Hematopoietic multipotent progenitor cell treated with erythropoietin and hydrocortisone succinate and interleukin-3 and kit ligand, for 17 days (in vitro differentiated cells): Measurements from ENCODE around the gene CALHM3.
"Not testable (repeated sequence)": the region's sequence is repeated elsewhere in the genome, so short reads cannot be mapped to it uniquely, and the experiment has no call there.

Source experiments
- DNase-seq: peaks from one replicate; pipeline ENCODE4 v3.0.0-alpha.2; 2015; ENCODE audit warnings: low spot score

The CALHM3 gene, protein sequence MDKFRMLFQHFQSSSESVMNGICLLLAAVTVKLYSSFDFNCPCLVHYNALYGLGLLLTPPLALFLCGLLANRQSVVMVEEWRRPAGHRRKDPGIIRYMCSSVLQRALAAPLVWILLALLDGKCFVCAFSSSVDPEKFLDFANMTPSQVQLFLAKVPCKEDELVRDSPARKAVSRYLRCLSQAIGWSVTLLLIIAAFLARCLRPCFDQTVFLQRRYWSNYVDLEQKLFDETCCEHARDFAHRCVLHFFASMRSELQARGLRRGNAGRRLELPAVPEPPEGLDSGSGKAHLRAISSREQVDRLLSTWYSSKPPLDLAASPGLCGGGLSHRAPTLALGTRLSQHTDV

DNA sequence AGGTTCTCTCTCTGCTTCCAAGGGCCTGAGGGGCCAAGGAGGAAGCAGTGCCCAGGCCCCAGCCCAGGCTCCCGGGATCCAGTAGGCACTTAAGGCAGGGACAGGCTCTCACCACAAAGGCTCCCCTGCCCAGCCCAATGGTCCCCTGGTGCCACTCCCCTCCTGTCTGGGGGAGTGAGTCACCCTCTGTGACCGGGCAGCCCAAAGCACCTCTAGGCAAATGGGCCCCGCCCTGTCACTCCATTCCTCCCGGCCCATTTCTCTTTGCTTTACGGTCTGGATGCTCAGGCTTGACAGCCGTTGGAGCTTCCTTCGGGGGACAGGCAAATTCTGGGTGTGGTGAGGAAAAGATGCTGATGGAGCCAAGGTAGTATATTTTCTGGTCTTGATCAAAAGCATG is at the start of gene CALHM3:
Gene CALHM3 (minus strand): TSS at position 106 of the 400 bp plus-strand sequence. CDS start 208 bp downstream, outside the sequence.
- no peak for DNase-seq

DNA sequence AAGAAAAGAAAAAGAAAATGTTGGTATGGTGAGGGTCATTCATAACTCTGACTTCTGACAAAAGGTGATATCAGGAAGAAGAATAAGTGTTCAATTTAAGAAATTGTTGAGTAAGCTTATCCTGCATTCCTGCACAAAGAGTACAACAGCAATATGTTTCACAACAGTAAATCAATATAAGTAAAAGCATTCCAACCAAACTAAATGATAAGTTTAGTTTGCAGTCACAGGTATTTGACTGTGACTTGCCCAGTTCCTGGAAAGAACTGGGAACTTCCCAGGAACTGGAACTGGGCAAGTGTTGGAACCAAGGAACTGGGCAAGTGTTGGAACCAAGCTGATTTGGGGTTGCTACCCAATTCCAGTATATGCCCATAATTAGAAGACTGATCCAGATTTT is 49.5 kb upstream of the CALHM3 start:
- no peak for DNase-seq

DNA sequence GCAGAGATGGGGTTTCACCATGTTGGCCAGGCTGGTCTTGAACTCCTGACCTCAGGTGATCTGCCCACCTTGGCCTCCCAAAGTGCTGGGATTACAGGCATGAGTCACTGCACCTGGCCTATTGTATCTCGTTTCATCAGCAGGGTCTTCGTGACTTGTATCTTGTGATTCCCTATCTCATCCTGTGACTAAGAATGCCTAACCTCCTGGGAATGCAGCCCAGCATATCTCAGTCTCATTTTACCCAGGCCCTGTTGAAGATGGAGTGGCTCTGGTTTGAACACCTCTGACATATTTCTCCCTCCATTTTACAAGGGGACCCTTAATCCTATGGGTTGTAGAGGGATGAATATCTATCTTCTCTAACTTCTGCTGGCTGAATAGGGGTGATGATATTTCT is 48.4 kb upstream of the CALHM3 start:
- not testable (repeated sequence) for DNase-seq

DNA sequence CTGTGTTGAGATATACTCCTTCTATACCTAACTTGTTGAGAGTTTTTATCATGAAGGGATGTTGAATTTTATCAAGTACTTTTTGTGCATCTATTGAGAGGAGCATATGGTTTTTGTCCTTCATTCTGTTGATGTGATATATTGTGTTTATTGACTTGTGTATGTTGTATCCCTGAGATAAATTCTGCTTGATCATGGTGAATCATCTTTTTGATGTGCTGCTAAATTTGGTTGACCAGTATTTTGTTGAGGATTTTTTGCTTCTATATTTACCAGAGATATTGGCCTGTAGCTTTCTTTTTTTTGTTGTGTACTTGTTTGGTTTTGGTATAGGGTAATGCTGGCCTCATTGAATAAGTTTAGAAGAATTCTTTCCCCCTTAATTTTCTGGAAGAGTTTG is 46.9 kb upstream of the CALHM3 start:
- DNase-seq: no peak

DNA sequence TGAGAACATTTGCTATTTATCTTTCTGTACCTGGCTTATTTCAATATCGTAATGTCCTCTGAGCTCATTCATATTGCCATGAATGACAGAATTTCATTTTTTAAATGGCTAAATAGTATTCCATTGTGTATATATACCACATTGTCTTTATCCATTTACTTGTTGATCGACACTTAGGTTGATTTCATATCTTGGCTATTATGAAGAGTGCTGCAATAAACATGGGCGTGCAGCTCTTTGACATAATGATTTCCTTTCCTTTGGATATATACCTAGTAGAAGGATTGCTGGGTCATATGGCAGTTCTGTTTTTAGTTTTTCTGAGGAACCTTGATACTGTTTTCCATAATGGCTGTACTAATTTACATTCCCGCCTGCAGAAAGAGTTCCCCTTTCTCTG is 44.6 kb upstream of the CALHM3 start:
- no peak for DNase-seq

DNA sequence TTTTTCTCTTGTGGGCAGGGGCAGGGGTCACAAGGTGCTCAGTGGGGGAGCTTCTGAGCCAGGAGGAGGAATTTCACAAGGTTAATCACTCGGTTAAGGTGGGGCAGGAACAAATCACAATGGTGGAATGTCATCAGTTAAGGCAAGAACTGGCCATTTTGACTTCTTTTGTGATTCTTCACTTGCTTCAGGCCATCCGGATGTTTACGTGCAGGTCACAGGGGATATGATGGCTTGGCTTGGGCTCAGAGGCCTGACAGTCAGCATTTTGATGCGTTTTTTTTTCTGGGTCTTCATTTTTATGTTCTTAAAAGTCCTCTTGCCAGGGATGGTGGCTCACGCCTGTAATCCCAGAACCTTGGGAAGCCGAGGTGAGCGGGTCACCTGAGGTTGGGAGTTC is 43.0 kb upstream of the CALHM3 start:
- not testable (repeated sequence) for DNase-seq

DNA sequence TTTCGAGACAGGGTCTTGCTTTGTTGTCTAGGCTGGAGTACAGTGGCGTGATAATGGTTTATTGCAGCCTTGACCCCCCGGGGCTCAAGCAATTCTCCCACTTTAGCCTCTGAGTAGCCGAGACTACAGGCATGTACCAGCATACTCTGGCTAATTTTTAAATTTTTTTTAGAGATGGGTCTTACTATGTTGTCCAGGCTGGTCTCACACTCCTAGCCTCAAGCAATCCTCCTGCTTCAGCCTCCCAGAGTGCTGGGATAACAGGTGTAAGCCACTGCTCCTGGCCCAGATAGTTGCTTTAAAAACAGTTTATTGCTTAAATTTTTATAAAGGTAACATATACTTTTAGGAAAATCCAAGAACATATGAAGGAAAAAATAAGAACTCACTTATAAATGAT is 40.8 kb upstream of the CALHM3 start:
- no peak for DNase-seq

DNA sequence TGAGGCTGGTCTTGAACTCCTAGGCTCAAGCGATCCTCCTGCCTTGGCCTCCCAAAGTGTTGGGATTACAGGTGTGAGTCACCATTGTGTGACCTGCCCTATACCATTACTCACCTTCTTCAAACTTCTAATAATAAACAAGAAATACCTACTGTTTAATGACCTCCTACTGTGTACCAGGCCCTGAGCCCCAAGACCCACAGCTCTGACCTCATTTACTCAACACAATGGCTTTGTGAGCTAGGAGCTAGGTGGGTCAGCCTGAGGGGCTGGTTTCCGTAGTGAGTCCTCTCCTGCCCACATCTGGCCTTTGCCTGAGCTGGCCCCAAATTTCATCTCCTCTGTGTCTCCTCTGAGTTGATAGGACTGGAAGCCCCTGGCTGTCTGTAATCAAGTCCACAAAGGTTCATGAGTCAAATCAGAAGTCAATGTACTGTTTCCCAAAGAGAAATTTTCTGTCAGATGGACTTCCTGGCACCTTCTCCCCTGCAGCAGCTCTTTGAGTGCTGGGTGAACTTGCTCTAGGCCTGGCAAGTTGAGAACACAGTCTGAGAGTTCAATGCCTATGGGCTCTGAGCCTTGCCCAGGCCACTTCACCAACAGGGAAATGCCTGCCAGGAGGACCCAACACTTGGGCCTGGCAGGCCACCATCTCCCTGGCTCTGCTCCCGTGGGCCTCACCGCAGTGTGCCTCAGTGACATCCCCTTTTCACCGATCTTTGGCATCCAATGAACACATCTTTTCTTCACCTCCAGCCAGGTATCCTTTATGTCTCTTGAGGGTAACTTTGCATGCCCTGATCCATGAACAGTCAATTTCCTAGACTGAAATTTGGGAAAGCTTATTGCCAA is 38.4 kb upstream of the CALHM3 start:
- no peak for DNase-seq

DNA sequence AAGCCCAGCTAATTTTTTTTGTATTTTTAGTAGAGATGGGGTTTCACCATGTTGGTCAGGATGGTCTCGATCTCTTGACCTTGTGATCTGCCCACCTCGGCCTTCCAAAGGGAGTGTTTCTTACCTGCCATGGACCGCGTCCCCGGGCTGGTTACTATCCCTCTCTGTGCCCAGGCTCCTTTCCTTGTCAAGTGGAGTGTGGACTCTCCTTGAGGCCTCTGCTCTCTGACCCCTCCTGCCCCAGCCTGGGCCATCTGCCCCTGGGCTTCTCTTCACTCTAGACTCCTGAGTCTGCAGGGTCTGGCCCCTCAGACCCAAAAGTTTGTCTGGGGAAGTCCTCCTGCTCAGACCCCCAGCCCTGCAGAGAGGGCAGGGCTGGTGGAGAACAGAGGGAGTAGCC is 35.2 kb upstream of the CALHM3 start:
- DNase-seq: no peak

DNA sequence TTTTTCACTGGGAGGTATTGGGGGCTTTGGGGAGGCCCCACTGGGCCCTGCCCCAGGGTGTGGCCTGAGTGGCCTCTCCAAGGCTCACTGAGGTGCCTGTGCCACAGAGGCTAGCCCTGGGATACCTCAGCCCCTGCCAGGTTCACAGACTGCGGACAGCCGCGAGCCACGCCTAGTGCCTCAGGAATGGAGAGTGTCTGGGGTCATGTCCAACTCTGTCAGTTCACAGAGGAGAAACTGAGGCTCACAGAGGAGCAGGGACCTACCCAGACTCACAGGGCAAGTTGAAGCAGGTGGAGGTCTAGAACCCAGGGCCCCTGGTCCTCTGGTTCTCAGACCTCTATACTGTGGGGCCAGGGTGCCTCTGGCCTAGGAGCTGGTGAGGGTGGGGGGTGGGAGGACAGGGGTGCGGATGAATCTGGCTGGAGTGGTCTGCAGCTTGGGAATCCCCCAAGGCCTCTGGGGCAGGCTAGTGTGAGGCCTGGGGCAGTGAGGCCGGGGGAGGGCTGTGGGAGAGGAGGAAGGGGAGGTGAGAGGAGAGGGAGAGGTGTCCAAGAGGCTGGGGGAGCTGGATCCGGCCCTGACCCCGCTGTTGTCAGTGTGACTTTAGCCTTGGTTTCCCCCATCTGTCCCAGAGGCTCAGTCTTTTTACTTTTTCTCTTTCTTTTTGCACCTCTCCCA is 34.5 kb upstream of the CALHM3 start:
- no peak for DNase-seq

DNA sequence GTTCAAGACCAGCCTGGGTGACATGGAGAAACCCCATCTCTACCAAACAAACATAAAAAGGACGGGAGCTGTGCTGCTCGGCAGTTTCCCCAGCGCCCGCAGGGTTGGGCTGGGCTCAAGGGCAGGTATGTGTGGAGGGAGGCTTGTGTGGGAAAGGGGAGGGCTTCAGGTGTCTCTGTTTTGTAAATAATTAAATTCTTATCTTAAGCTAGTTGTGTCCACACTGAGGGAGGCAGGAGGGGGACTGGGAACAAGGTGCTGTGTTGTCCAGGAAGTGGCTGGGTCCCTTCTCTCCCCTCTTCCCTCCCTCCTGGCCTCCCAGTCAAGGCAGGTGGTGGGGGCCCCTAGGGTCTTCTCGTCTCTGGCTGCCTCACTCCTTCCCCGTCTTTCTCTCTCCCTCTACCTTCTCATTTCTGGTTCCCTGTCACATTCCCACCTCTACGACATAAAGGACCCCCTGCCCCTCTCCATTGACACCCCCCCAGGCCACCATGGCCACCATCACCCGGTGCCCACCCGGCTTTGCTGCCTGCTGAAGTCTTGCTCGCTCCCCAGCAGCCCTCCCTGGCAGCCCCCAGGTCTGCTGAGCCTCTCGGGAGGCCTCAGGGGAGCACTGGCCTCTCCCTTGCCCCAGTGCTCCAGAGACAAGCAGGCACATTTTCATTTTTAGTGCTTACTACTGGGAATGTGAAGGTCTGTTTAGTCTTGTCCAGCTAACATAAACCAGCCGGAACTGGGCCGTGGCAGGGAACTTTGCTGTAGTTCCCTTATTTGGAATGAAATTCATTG is 33.7 kb upstream of the CALHM3 start:
- DNase-seq: no peak

DNA sequence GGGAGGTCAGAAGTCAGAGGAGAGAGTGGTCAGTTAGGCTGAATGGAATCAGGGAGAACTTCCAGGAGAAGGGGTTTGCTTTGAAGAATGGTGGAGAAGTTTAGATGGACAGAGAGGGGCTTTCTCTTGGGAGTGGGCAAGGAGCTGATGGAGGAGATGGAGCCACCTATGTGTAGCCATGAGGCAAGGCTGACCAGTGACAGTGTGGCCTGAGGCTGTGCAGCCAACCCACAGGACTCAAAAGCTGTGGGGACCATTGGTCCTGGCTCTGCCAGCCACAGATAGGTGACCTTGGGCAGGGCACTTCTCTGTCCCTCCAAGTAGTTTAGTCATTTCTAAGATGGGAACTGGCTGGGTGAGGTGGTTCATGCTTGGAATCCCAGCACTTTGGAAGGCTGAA is 33.1 kb upstream of the CALHM3 start:
- no peak for DNase-seq

DNA sequence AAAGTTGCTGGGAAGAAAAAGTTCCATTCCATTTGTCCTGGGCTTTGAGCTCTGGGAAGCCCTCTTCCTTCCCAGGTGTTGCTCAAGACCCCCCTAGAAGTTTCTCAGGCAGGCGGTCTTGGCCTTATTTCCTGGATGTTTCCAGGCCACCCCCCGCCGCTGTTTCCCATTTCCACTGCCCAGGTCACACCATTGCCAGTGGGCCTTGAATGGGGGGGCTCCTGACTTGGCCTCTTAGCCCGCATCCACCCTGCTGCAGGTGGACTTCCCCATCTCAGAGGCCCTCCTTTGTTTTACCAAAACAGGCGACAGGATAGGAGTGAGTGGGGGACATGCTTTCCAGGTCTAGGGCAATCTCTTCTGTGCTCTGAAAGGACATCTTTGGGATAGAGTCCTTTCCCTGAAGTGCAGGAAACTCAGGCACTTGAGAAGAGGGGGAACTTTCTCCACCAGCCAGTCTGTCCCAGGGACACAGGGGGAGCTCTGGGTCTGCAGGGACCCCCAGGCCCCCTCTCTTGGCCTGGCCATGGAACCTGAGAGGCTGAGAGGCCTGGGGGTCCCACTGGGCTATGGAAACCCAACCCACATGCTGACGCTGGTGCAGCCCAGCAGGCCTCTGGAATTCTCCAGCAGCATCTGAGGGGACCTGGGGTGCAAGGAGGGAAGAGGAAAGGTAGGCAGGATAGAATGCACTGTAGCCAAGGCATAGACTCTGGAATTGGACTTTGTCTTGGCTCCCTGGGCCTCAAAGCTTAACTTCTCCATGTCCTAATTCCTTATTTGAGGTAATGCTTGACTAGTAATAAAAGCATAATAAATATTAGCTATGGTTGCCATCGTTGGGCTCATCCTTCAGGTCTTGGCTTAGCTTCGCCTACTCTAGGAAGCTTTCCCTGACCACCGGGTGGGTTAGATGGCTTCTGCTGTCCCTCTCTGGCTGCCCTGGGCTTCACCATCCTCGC is 32.0 kb upstream of the CALHM3 start:
- no peak for DNase-seq

DNA sequence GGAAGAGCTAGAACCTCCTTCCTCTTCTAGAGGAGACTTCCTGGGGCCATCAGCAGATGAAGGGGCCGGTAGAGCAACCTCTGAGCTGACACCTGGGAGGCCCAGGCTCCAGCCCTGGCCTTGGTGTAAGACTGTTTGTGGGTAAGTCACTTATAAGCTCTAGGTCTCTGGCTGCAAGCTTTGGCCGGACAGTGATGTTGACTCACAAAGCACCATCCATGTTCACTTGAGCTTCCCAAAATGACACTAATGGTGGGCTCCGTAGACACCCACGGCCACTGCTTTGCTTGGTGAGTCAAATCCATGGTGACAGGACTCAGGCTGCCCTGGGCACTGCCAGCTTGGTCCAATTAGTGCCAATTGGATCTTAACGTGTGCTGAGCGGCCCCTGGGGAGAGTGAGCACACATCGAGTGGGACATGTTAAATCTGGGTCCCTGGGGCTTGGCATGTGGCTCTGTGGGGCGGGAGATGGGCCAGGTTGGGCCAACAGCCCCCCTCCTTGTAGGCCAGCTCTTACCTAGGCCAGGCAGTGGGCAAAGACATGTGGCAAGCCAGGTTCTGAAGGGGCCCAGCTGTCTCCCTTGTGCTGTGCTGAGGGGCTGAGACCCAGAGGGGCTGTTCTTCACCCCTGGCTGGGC is 31.1 kb upstream of the CALHM3 start:
- no peak for DNase-seq

DNA sequence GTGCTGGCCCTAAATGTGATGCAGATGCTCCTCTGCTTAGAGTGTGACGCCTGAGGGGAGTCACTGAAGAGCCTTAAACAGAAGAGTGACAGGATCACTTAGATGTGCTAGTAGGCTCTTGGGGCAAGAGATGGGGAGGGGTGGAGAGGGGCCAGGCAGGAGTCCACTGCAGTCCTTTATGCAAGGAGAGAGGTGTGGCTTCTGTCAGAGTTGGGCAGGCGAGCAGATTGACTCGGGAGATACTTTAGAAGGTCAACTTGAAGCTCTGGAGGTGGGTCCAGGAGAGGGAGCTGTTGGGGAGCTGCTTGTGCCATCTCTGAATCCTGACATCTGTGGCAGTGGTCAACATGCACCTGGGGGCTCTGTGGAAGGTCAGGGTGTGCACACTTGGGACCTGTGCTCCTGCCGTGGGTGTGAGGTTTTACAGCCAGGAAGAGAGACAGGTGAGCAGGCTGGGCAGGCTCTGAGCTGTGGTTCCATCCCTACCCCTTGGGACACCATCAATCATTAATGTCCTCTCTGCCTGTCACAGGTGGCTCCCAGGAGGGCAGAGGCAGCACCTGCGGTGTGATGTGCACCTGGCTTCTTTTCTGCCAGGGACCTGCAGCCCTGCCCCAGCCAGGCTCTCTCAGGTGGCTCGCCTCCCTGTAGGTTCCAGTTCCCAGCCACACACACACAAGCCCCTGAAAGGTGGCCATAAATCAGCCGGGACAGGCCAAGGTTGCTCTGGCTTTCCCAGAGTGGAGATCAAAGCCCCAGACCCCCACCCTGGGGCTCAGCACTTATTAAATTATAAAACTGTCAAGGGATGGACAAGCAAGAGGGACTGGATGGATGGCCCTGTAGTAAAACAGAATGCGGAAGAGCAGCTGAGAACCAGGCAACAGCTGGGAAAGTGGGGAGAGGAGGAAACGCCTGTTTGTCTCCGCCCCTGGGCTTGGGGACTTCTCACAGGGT is 28.5 kb upstream of the CALHM3 start:
- no peak for DNase-seq

DNA sequence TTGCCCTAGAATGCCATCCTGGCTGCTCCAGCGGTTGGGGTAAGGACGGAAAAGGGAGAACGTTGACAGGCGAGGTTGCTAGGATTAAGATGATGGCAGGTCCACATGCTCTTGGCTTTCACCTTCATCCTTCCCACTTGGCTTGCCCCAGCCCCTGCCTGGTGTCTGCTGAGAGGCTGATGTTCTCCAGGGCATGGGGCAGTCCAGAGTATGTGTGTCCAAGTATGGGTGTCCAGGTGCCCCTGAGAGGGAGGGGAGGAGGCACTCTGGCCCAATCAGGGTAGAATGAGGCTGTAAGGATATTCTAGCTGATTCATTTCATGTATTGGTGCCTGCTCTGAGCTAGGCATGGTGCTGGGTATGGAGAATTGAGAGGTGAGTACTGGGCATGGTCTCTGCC is 27.0 kb upstream of the CALHM3 start:
- DNase-seq: no peak

DNA sequence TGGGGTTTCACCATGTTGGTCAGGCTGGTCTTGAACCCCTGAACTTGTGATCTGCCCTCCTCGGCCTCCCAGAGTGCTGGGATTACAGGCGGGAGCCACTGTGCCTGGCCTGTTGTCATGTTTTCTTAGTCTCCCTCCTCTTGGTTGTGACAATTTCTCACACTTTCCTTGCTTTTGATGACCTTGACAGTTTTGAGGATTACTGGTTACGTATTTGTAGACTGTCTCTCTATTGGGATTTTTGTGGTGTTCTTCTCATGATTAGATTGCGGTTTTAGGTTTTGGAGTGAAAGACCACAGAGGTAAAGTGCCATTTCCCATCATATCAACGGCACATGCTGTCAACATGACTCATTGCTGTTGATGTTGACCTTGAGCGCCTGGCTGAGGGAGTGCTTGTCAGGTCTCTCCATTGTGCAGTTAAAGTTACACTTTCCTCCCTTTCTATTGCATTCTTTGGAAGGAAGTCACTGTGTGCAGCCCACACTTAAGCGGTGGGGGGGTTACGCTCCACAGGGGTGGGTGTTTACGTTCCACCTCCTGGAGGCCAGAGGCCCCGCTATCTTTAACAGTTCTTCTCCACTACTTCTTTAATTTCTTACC is 25.2 kb upstream of the CALHM3 start:
- no peak for DNase-seq

DNA sequence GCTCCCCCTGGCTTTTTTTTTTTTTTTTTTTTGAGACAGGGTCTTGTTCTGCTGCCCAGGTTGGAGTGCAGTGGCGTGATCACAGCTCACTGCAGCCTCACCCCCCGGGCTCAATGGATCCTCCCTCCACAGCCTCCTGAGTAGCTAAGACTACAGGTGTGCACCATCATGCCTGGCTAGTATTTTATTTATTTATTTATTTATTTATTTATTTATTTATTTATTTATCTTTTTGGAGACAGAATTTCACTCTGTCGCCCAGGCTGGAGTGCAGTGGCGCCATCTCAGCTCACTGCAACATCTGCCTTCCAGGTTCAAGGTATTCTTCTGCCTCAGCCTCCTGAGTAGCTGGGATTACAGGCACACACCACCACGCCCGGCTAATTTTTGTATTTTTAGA is 24.7 kb upstream of the CALHM3 start:
- DNase-seq: not testable (repeated sequence)
